Activated T-helper 9 cell treated with anti-CD3 and anti-CD28 coated beads, Interleukin-2, amount 50 U/mL, for 16 hours (primary cell): ENCODE results near the gene RALB.

Source experiments
- DNase-seq: peaks from one replicate; pipeline ENCODE4 v3.0.0-alpha.2; 2020; ENCODE audit warnings: low read depth

The RALB gene

GRCh38 chr2:120265006-120265405 lies 12.4 kb downstream of the RALB start:
- no peak for DNase-seq

- no peak for DNase-seq
These were observed 14.7 kb downstream of the RALB start for GRCh38 chr2:120267348-120267747.

GRCh38 chr2:120269076-120269744 lies 16.6 kb downstream of the RALB start:
- no peak for DNase-seq

GRCh38 chr2:120269816-120270215 lies 17.2 kb downstream of the RALB start:
- no peak for DNase-seq

- DNase-seq: no peak
These were observed 19.2 kb downstream of the RALB start for GRCh38 chr2:120271711-120272379.

GRCh38 chr2:120272763-120273481 lies 20.3 kb downstream of the RALB start:
- DNase-seq: no peak

- no peak for DNase-seq
These were observed 23.2 kb downstream of the RALB start for GRCh38 chr2:120275617-120276400.

GRCh38 chr2:120277505-120278205 lies 25.0 kb downstream of the RALB start:
- DNase-seq: no peak

GRCh38 chr2:120278901-120279300 lies 26.2 kb downstream of the RALB start:
- DNase-seq: no peak

- no peak for DNase-seq
These were observed 27.1 kb downstream of the RALB start for GRCh38 chr2:120279708-120280107.

GRCh38 chr2:120283649-120284048 lies 31.0 kb downstream of the RALB start:
- no peak for DNase-seq

- DNase-seq: no peak
These were observed 32.4 kb downstream of the RALB start for GRCh38 chr2:120285056-120285455.

GRCh38 chr2:120287183-120288015 lies 34.7 kb downstream of the RALB start:
- DNase-seq: peak; percentile 12

- DNase-seq: no peak
These were observed 35.3 kb downstream of the RALB start for GRCh38 chr2:120288016-120288373.

- no peak for DNase-seq
These were observed 36.7 kb downstream of the RALB start for GRCh38 chr2:120289221-120289906.

GRCh38 chr2:120290737-120291136 lies 38.1 kb downstream of the RALB start:
- DNase-seq: no peak

- DNase-seq: no peak
These were observed 39.0 kb downstream of the RALB start for GRCh38 chr2:120291401-120292311.

GRCh38 chr2:120293096-120294007 lies 40.7 kb downstream of the RALB start:
- DNase-seq: no peak
